C4-2B (cell line): ENCODE results near the gene ERO1A.

Source experiments
- CTCF ChIP-seq: fragments of 450-650 bp; conservative IDR thresholded peaks from 2 replicates; pipeline ENCODE4 v1.5.1; 2017; ENCODE audit warnings: mild to moderate bottlenecking
- ZFX ChIP-seq: fragments of 450-650 bp; IDR thresholded peaks from 2 replicates; pipeline ENCODE4 v1.6.1; 2017

- TF ChIP-seq CTCF (no peak), ZFX (no peak)
These were observed 40.6 kb upstream of the ERO1A start for GRCh38 chr14:52735921-52736489.
